Left cardiac atrium (tissue), 4 donors: ENCODE measurements around the gene FGD1. TPM values are rescaled to one million over a fixed set of nuclear protein-coding genes. Genes with fewer than 3 reads are reported as not detected.
A peak's percentile ranks its signal among the peaks of the same experiment; 100 is the strongest.
"Not testable (repeated sequence)": the region's sequence is repeated elsewhere in the genome, so short reads cannot be mapped to it uniquely, and the experiment has no call there.

Experiments
- ATAC-seq, 2 donors: fragments of 200-7000 bp; cut with Tn5 transposase; one replicate each; pipeline ENCODE4 v1.9.1; 2020; ENCODE audit warnings: mild to moderate bottlenecking in 2 of 2, moderate library complexity in 2 of 2
- DNase-seq: peaks from one replicate; pipeline ENCODE4 v3.0.0-alpha.2; 2020
- intact Hi-C, 2 donors: fragments of 100-400 bp; cut with DNase I; formaldehyde crosslinking; loops; one replicate each; pipeline versions ENCODE4 v1.14.1 to v1.15.1; 2022 to 2023
- long read RNA-seq: library from polyadenylated mRNA; unstranded; transcript quantifications from one replicate; pipeline ENCODE4 v2.0.0, GENCODE V29; 2021
- total RNA-seq, 2 donors: library from RNA; stranded (reverse); fragmentation: NEBNext Ultra II Directional; extraction: Animal tissue kit (Norgen Biotek cat#: 25700); gene quantifications; one replicate each; pipeline ENCODE4 v1.2.1, GENCODE V29; 2021
- donor health status: DM: no; HTN: yes; CAD: no.
- donor health status: DM: no; HTN: yes; CAD: no; lungs with severe emphysema.
- donor health status: DM: yes; HTN: yes; CAD: no.
- donor health status: Dilated cardiomyopathy.

Gene FGD1
- total RNA-seq = 1 to 10 TPM; 4.6 to 5.3 TPM
- long read RNA-seq, partial matches to known transcripts = 5 of 6 reads
- long read RNA-seq, other reads (novel, unspliced or antisense) = 1 of 6 reads

DNA sequence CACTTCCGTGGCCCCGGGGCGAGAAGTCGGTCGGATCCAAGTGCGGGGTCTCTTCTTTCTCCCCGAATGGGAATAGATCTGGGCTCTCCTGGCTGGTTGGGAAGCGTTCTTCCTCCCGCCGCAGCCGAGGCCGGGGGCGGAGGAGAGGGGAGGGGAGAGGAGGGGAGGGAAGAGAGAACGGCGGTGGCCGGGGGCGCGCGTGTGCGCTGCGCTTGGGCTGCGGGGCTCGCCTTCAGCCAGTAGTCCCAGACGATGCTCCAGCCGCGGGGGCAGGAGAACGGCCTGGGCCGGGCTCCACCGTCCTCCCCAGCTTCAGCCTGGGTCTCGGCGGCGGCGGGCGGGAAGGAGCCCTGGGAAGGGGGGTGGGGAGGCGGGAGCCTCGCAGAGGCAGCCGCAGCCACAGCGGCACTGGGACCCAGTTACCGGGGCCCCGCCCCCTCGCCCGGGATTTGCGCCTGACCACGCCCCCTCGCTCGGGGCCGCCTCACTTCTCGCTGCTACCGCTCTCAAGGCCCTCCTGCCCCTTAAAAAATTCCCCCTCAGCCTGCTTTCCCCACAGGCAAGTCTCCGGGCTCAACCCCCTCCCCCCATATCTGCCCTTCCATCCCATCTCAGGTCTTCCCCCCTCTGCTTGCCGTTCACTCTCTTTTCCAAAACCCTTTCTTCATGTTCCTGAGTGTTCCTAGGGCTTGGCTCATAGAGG lies at the start of gene FGD1:
FGD1 (minus strand) TSS at position 421 of the 703 bp plus-strand sequence. CDS start 802 bp downstream, outside the sequence.
- ATAC-seq (peak; percentile 85 to 92), DNase-seq (peak; percentile 80)
- intact Hi-C loops = no loop called here

DNA sequence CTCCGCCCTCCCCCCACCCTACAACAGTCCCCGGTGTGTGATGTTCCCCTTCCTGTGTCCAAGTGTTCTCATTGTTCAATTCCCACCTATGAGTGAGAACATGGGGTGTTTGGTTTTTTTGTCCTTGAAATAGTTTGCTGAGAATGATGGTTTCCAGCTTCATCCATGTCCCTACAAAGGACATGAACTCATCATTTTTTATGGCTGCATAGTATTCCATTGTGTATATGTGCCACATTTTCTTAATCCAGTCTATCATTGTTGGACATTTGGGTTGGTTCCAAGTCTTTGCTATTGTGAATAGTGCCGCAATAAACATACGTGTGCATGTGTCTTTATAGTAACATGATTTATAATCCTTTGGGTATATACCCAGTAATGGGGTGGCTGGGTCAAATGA lies 46.2 kb upstream of the FGD1 start:
- ATAC-seq, intact Hi-C loops, DNase-seq: not testable (repeated sequence)

DNA sequence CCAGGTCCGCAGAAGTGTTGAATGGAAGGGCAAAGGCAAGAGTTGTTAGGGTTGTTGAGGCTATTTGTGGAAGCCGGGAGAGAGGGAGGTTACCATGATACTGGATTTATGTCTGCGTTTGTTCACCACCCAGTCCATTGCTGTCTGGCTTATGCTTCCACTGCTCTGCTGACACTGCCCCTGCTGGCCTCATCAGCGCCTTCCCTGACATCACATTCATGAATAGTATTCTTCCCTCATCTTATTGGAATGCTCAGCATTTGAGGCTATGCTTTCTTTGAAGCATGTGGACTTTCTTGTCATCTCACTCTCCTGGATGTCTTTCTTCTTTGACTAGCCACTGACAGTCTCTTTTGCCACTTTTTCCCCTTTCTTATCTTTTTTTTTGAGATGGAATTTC lies 44.3 kb upstream of the FGD1 start:
- intact Hi-C loops = no loop called here
- peak; percentile 84 to 89 for ATAC-seq
- DNase-seq = peak; percentile 26

DNA sequence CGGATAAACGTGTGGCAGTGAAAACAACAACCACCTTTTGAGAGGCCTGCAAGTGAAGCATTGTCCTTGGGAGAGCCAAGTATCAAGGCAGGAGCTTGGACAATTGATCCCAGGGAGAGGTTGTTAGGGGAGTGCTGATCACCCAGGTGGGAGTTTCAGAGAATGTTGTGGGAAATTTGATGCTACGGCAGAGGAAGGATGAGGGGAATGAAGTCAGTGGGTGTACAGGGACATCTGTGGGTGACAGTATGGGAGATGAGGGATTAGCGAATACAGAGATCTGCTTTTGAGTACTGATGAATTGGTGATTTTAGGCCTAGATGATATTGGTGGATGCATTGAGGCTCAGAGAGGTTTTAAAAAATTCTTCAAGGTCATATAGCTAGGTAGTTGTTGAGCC lies 38.2 kb upstream of the FGD1 start:
- DNase-seq = no peak
- intact Hi-C loops = no loop called here
- ATAC-seq = no peak

DNA sequence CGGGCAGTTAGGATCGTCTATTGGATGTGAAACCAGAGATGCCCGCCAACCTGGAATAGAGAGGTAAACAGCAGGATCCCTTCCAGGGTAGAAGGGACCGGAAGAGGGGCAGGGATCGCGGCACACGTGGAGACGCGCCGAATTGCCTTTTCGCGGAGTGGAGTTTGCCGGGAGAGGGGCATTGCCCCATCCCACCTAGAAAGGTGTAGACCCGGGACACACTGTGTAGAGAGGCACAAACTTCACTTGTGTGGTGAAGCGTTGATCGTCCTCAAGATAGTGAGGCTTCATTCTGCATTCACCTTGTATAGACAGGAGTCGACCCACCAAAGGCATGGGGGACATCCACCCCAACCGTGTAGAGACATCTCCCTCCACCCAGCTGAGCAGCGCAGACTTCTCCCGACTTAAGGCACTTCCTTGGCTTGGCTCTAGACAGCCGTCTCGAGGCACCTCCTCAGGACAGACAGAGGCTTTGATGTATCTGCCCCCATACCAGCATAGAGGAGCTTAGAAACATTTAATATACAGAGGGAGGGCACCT lies 34.4 kb upstream of the FGD1 start:
- no peak for DNase-seq
- ATAC-seq = peak; percentile 17 to 58
- intact Hi-C loops = no loop called here

DNA sequence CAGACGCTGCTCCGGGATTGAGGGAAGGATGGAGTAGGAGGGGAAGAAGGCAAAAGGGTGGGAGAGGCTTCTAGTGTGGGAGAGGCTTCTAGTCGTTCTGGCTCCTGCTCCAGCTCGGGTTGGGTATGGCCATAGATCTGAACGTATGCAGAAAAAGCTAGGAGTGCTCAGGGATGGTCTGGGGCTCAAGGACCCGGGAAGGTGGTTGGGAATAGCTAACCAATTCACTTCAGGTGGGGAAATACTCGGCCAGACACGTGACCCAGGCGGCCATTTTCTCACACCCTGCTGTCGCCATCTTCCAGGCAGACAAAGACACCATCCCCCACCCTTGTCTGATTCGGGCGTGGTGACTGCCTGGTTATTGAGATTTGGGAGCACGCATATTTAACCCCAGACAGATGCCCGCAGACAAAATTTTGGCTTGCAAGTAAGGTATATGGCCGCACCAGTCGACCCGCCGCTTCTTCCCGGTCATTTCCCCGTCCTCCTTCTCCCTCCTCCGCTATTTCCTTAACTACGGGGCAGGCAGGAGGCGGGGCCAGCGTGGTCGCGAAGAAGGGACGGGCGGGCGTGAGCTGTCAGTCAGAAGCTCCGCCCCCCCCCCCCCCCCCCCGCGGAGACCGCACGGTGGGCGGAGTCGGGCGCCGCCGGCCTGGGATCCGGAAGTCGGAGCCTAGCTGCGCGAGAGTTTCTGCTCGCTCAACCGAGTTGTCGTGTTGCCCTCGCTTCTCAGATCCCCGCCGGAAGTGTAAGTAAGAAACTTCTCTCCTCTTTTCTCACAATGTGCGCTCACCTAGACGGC lies 33.7 kb upstream of the FGD1 start, which contains the start of gene GNL3L:
GNL3L (plus strand) TSS at position 668 of the 805 bp plus-strand sequence. CDS start 2,348 bp downstream, outside the sequence.
- DNase-seq (peak; percentile 89), ATAC-seq (peak; percentile 92 to 97)
- intact Hi-C loops = no loop called here

DNA sequence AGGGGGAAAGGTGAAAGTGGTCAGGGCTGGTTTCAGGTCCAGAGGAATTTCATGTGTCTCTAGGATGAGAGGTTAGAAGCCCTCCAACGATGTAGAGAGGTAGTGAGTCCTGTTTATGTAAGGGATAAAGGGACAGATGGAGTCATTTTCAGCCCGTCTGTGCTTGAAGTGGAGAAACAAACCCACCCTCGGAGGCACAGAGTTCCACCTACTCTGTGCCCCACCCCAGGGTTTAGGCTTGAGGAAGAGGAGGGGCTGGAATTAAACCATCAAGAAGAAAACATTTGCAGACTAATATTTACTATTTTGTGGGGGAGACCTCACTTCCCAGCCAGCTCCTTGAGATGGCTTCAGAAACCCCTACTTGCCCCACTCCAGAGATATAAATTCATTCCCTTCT lies 33.1 kb upstream of the FGD1 start:
- DNase-seq = no peak
- no peak for ATAC-seq
- intact Hi-C loops = no loop called here

DNA sequence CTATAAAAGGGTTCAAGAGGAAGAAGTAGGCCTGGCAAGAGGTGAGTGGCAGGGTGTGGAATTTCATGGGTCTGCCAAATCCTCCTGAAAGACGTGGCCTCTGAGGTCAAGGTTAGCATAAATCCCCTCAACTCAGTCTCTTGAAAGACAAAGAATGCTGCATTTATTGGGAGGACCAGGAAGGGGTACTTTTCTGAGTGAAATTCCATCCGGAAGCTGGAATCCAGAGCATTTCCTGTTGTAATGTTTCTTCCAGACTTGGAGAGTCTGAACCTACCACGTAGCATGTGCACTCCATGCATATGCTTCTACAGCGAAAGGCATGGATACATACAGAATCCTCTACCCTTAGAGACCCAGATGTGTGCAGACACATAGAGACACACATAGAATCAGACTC lies 13.4 kb upstream of the FGD1 start:
- intact Hi-C loops = no loop called here
- ATAC-seq (no peak), DNase-seq (no peak)

DNA sequence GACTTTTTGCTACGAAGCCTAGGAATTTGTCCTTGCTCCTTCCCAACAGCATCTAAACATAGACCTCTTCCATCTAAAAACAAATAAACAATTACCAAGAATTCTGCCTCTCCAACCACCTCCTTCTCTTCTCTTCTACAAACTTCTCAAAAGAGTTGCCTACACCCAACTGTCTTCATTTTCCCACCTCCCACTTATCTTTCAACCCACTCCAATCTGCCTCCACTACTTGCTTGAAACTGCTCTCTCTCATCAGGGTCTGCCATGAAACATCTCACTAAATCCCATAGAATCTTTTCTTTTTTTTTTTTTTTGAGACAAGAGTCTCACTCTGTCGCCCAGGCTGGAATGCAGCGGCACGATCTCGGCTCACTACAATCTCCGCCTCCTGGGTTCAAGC lies 902 bp upstream of the FGD1 start:
- ATAC-seq (no peak), DNase-seq (no peak)
- intact Hi-C loops = no loop called here

DNA sequence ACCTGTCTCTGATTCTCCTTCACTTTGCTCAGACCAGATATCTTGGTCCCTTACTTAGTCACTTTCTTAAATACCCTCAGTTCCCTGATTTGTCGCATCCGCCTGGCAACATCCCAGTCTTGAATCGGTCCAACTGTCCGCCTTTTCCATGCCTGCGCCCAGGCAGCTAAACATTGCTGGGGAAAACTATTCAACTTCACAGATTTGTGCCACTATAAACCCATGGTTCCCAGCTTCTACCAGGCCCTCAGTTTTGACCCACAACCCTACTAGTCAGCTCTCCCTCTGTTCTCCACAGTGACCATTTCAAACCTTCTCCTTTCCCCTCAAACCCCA lies 451 bp upstream of the FGD1 start:
- ATAC-seq (no peak), DNase-seq (no peak)

DNA sequence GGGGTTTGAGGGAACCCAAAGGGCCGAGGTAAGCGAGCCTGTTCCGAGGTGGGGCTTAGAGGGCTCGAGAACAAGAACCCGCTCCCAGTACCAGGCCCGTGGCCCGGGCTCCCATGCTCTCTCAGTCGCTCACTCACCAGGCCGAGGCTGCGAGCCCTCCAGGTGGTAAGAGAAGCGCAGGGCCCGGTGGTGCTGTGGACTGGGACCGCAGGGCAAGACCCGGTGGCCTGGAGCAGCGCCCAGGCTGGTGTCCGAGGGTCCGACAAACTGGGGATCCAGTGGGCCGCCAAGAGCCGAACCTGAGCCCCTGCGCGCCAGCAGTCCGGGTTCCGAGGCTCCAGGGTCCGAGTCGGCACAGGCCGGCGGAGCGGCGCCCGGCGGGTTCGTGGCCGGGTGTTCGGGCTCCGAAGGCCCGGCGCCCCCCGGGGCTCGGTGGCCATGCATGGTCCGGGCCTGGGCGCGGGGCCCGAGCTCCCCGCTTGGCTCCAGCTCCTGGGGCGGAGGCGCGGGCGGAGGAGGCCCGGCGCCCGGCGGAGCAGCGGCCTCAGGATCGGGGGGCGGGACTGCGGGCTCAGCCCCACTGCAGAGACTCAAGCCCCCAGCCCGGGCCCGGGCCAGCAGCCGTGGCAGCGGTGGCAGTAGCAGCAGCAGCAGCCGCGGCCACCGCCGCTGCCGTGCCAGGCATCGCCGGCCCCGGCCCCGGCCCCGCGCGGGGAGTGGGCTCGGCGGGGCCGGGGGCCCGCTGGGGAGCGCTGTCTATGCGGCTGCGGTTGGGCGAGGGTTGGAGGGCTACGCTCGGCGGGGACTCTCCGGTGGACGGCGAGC lies 833 bp downstream of the FGD1 start:
- intact Hi-C loops = no loop called here
- DNase-seq (peak; percentile 34), ATAC-seq (peak; percentile 50 to 64)

More for the DNA sequence above, 451 bp upstream of the FGD1 start:
- intact Hi-C loops = no loop called here

DNA sequence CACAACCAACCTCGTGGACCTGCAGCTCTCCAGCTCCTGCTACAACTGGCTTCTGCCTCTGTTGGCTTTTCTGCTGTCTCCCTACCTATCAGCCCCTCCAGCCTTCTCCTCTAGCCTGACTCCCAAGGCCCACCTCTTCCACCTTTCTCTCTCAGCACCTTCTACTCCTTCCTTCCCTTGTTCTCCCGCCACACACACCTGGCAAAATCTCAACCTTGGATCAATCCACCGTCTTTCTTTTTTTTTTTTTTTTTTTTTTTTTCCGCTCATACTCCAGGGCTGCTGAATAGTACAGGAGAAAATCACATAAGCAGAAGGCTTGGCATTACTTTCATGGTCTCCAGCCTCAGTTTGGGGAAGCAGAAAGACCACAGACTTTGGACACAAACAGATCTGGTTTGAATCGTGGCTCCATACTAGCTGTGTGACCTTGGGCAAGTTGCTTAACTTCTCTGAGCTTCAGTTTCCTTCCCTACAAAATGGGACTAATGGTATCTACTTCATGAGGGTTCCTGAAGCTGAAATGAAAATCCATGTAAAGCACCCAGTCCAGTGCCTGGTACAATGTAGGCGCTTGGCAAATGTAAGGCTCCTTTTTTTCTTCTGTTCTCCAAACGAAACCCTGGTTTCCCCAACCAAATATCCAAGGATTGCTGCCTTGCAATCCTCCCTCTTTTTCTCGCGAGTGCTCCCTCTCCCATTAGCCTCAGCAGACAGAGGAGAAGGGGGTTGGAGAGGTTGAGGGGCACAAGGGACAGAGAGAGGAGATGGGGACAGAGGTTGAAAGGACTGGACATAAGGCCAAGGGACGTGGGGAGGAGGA lies 1.7 kb downstream of the FGD1 start:
- ATAC-seq (no peak), DNase-seq (no peak)
- intact Hi-C loops = no loop called here

DNA sequence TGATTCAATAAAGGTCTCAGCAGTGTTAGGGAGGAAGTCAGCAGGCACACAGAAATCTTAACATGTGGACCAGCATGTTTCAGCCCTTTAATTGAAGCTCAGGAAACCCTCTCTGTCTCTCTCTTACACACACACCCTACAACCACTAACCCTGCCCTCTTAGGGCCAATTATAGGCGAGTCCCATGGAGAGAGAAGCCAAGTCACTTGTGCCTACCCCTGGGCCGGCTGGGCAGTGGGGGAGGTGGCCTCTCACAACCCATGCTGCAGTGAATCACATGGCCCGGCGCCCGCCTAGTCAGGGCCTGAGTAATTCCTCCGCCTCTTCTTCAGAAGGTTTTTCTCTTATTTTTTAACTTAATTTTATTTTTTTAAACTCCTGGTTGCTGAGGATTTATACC lies 3.7 kb downstream of the FGD1 start:
- intact Hi-C loops = no loop called here
- peak in 1 of 2 donors; percentile 58 for ATAC-seq
- peak; percentile 62 for DNase-seq

DNA sequence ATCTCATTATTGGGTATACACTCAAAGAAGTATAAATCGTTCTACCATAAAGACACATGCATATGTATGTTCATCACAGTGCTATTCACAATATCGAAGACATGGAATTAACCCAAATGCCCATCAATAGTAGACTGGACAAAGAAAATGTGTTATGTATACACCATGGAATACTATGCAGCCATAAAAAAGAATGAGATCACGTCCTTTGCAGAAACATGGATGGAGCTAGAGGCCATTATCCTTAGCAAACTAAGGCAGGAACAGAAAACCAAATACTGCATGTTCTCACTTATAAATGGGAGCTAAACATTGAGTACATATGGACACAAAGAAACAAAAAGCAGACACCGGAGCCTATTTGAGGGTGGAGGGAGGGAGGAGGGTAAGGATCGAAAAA lies 6.2 kb downstream of the FGD1 start:
- DNase-seq, ATAC-seq, intact Hi-C loops: not testable (repeated sequence)

DNA sequence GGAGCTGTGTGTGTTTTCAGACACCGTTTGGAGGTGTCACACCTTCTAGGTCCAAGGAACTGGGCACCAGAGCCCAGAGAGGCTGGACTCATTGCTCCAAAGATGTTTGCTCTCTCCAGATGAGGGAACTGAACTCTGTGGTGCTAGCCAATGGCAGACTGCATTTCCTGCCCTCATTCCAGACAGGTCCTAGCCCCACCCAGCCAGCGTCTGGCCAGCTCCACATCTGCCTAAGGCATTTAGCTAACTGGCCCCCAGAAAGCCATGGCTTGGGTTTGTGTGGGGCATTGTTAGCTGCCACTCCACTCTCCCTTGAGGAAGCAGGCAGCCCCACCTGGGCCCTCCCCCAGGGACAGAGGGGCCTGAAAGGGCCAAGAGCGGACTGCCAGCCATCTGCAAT lies 11.4 kb downstream of the FGD1 start:
- ATAC-seq (peak in 1 of 2 donors; percentile 63), DNase-seq (no peak)
- intact Hi-C loops = no loop called here

DNA sequence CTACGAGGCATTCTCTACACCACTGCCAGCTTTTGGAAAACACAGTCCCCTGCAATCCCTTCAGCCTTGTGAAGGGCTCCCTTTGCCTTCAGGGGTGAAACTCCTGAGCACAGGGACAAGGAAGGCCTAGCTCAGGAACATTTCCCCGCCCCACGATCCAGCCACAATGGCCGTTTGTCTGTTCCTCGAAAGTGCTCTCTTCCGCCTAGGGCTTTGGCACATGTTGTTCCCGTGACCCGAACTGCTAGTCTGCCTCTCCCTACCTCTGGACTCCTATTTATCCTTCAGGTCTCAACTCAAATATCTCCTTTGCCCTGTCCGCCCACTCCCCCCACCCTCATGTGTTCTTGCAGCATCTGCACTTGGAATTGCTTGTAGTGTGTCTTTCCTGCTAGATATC lies 12.1 kb downstream of the FGD1 start:
- DNase-seq = no peak
- intact Hi-C loops = no loop called here
- ATAC-seq = no peak

DNA sequence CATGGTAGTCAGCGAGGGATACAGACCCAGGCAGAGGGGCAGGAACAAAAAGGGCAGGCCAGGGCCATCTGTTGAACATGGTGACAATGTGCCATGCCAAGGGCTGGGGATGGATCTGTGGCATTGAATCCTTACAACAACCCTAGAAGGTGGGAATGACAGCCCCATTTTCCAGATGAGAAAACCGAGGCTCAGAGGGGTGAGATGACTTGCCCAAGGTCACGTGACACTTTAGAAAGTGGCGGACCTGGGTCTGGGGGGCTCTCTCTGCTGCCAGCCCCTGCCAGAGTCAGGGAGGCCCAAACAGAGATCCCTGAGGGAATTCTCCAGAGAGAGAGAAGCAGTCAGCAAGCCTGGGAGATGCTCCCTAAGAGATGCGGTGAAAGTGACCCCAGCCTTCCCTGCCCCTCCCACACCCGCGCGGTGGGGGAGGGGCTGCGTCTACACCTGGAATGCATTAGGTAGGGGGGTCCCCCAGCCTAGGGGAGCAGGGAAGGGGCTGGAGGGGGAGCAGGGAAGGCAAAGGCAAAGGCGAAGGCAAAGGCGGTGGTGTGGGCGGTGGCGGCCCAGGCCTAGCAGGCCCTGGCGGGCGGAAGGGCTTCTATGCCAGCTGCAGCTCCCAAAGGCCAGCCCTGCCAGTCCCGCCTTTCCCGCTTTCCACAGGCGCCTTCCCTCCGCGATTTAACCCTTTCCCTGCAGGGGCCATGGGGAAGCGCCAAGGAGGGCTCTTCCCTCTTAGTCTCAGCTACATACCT lies 13.0 kb downstream of the FGD1 start:
- peak; percentile 60 to 68 for ATAC-seq
- peak; percentile 42 for DNase-seq
- intact Hi-C loops = no loop called here
